Measurements from ENCODE around the gene GGA3.

- TF ChIP-seq CTCF (IDR thresholded peaks at IDR 0.05; ENCODE audit: poor library complexity, severe bottlenecking) = no peak
- TF ChIP-seq RAD21 (conservative IDR thresholded peaks at IDR 0.05) = no peak
Observed at GRCh38 chr17:75241143-75241430, 20.3 kb downstream of the GGA3 start.

Measured in neural cell (in vitro differentiated cells).